ENCODE data around the gene LRP5. TPM values are rescaled to one million over a fixed set of nuclear protein-coding genes. Genes with fewer than 3 reads are reported as not detected.
A peak's percentile ranks its signal among the peaks of the same experiment; 100 is the strongest.
"Not testable (repeated sequence)": the region's sequence is repeated elsewhere in the genome, so short reads cannot be mapped to it uniquely, and the experiment has no call there.

LRP5 gene
- total RNA-seq, 2 donors from 2014 or later: 0.73 to 3.0 TPM

DNA sequence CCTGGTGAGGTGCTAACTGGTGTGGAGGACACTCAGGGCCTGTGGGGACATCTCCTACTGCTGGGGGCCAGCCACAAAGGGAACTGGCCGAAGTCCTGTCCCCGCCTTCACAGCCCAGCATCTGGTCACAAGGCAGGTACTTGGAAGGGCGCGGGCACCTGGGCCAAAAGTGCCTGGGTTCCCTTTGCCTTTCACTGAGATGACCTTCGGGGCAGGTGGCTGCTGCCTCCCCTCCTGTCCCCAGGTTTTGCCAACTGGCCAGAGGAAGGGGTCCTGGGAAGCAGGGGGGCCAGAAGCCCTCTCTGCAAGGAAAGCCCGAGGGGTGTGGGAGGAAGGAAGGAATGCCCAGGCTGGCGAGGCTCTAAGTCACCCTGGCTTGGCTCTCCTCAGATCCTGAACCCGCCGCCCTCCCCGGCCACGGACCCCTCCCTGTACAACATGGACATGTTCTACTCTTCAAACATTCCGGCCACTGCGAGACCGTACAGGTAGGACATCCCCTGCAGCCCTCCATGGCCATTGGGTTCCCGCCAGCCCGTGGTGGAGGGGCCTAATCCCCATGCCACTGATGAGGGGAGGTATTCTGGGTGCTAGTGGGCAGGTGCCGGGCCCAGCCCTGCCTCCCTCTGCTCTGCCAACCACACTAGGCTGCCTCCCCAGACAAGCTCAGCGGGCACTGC, 133.8 kb downstream of the LRP5 start:
- ATAC-seq (no peak), DNase-seq (no peak)
- Mint-ChIP-seq H3K27ac (no peak overlapping the region), H3K4me1 (peaks cover 2% of the 10 kb centered on the region), H3K36me3 (ENCODE audit: low read depth) (no peaks in the 10 kb centered on the region), H3K27me3 (no peaks in the 10 kb centered on the region), H3K4me3 (no peak overlapping the region)
- H3K9me3 ChIP-seq (ENCODE audit: control insufficient read depth, low read length, poor library complexity, severe bottlenecking): no peaks in the 10 kb centered on the region

DNA sequence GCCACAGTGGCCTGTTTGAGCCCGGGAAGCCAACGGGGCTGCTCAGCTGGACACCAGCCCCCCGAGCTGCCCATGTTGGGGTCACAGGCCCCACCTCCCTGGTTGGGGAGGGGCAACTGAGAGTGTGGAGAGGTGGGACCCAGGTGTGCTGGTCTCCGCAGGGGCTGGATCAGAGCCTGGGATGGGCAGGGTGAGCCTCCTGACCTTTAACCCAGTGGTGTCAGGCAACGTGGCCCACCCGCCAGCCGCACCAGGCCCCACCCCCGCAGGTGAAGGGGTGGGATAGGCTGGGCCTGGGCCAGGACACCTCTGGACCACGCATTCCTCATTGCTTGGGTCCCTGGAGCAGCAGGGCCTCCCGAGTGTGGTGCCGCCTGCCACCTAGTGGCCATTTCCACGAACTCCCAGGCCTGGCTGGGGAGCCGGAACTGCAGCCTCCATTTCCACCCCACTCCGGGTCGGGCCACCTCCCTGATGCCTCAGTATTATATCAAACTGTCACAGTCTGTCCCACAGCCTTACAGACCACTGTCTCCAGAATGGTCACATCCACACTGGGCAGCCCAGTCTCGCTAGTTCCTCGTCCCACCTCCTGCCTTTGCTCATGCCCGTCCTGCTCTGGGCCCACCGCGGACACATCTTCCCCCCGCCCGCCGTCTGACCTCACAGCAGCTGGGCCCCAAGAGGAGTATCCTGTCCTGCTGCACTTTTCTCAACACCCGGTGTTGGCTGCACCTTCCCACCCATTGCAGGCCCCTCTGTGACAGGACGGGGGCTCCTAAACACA, 134.8 kb downstream of the LRP5 start:
- Mint-ChIP-seq H3K4me3 (peak overlapping the region; percentile 39), H3K4me1 (peaks cover 2% of the 10 kb centered on the region), H3K27me3 (no peaks in the 10 kb centered on the region), H3K36me3 (ENCODE audit: low read depth) (no peaks in the 10 kb centered on the region), H3K27ac (no peak overlapping the region)
- DNase-seq (peak; percentile 58 to 74 (median 63)), ATAC-seq (peak; percentile 99)
- no peaks in the 10 kb centered on the region for H3K9me3 ChIP-seq (ENCODE audit: control insufficient read depth, low read length, poor library complexity, severe bottlenecking)

DNA sequence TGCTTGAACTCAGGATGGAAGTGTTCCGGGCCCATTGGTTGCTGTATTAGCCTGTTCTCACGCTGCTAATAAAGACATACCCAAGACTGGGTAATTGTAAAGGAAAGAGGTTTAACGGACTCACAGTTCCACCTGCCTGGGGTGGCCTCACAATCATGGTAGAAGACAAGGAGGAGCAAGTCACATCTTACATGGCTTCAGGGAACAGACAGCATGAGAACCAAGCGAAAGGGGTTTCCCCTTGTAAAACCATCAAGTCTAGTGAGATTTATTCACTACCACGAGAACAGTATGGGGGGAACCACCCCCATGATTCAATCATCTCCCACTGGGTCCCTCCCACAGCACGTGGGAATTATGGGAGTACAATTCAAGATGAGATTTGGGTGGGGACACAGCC, 135.5 kb downstream of the LRP5 start:
- not testable (repeated sequence) for DNase-seq; H3K27ac Mint-ChIP-seq; H3K36me3 Mint-ChIP-seq (ENCODE audit: low read depth); H3K27me3 Mint-ChIP-seq; ATAC-seq; H3K4me1 Mint-ChIP-seq; H3K9me3 ChIP-seq (ENCODE audit: control insufficient read depth, low read length, poor library complexity, severe bottlenecking); H3K4me3 Mint-ChIP-seq

DNA sequence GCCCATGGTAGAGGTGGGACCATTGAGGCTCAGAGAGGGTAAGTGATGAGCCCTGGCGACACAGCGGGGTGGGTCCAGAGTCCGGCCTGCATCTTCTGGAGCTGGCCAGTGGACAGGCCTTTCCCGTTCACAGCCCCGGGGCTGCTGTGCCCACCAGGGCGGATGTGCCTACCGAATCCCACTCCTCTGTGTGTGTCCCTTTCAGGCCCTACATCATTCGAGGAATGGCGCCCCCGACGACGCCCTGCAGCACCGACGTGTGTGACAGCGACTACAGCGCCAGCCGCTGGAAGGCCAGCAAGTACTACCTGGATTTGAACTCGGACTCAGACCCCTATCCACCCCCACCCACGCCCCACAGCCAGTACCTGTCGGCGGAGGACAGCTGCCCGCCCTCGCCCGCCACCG, 136.2 kb downstream of the LRP5 start:
- H3K36me3 Mint-ChIP-seq (ENCODE audit: low read depth): no peaks in the 10 kb centered on the region
- DNase-seq (no peak), ATAC-seq (no peak)
- no peaks in the 10 kb centered on the region for H3K27me3 Mint-ChIP-seq
- peaks cover 2% of the 10 kb centered on the region for H3K4me1 Mint-ChIP-seq
- H3K4me3 Mint-ChIP-seq: no peak overlapping the region
- H3K27ac Mint-ChIP-seq: no peak overlapping the region
- H3K9me3 ChIP-seq (ENCODE audit: control insufficient read depth, low read length, poor library complexity, severe bottlenecking): no peaks in the 10 kb centered on the region

DNA sequence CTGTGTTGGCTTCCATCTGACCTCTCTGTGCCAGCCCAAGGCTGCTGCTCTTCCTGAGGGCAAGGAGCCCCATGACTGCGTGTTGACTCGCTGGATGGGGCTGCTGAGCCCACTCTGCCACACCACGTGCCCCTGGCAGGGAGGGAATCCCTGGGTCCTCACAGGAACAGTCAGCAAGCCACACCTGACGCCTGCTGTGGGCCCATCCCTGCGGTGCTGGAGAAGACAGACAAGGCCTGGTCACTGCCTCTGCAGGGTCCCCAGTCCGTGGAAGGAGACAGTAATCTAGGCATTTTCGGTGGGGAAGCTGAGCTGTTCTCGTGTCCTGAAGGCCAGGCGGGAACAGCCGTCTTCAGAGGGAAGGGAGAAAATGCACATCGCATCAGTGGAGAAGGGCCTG, 137.6 kb downstream of the LRP5 start:
- Mint-ChIP-seq H3K27ac (peak overlapping the region; percentile 51), H3K4me1 (peaks cover 2% of the 10 kb centered on the region), H3K4me3 (no peak overlapping the region), H3K27me3 (no peaks in the 10 kb centered on the region), H3K36me3 (ENCODE audit: low read depth) (no peaks in the 10 kb centered on the region)
- ATAC-seq (no peak), DNase-seq (no peak)
- H3K9me3 ChIP-seq (ENCODE audit: control insufficient read depth, low read length, poor library complexity, severe bottlenecking): no peaks in the 10 kb centered on the region

DNA sequence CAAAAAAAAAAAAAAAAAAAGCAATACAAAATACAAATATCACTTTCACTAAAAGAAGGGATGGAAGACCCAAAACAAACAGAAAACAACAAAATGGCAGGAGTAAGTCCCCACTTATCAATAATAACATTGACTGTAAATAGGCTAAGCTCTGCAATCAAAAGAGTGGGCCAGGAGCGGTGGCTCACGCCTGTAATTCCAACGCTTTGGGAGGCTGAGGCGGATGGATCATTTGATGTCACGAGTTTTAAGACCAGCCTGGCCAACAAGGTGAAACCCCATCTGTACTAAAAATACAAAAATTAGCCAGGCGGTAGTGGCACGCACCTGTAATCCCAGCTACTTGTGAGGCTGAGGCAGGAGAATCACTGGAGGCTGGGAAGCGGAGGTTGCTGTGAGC, 138.3 kb downstream of the LRP5 start:
- no peaks in the 10 kb centered on the region for H3K9me3 ChIP-seq (ENCODE audit: control insufficient read depth, low read length, poor library complexity, severe bottlenecking)
- DNase-seq (no peak), ATAC-seq (no peak)
- Mint-ChIP-seq H3K36me3 (ENCODE audit: low read depth) (no peaks in the 10 kb centered on the region), H3K27me3 (no peaks in the 10 kb centered on the region), H3K4me3 (no peak overlapping the region), H3K4me1 (peaks cover 2% of the 10 kb centered on the region), H3K27ac (peak overlapping the region; percentile 51)

DNA sequence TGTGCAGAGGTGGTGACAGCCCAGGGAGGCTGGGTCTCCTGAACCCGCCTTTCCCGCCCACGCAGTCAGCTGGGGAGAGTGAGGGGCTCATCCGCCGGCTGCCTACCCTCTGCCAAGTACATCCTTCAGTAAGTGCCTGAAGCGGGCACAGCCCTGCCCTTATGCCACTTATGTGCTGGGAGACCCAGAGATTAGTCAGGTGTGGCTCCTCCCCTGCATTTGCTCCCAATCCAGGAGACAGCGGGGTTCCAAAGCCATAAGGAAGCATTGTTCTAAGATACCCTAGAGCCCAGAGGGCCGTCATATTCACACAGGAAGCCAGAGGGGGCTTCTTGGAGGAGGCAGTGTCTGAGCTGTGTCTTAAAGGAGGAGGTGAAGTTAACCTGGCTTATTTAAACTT, 142.4 kb downstream of the LRP5 start:
- ATAC-seq (no peak), DNase-seq (no peak)
- Mint-ChIP-seq H3K36me3 (ENCODE audit: low read depth) (no peaks in the 10 kb centered on the region), H3K4me3 (no peak overlapping the region), H3K27me3 (no peaks in the 10 kb centered on the region), H3K4me1 (peaks cover 1% of the 10 kb centered on the region), H3K27ac (no peak overlapping the region)
- H3K9me3 ChIP-seq (ENCODE audit: control insufficient read depth, low read length, poor library complexity, severe bottlenecking): no peaks in the 10 kb centered on the region

DNA sequence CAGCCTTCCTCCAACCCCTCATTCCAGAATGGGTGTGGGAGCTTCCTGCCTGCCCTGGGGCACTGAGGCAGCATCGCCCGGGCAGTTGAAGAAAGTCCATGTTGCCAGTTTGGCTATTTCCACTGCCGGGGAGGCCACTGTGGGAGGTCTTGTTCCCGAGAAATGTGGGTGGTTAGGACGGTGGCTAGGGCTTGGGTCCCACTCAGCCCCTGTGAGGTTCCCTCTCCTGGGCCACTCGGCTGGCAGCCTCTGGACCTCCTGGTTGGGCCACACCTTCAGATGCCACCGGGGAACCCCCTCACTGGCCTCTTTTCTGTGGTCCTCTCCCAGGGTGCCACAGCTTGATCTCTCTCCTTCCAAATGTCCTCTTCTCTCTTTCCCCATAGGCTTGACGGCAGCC, 143.1 kb downstream of the LRP5 start:
- ATAC-seq: no peak
- H3K9me3 ChIP-seq (ENCODE audit: control insufficient read depth, low read length, poor library complexity, severe bottlenecking): no peaks in the 10 kb centered on the region
- no peaks in the 10 kb centered on the region for H3K27me3 Mint-ChIP-seq
- no peak for DNase-seq
- no peak overlapping the region for H3K4me3 Mint-ChIP-seq
- no peak overlapping the region for H3K27ac Mint-ChIP-seq
- H3K4me1 Mint-ChIP-seq: peaks cover 7% of the 10 kb centered on the region
- no peaks in the 10 kb centered on the region for H3K36me3 Mint-ChIP-seq (ENCODE audit: low read depth)

DNA sequence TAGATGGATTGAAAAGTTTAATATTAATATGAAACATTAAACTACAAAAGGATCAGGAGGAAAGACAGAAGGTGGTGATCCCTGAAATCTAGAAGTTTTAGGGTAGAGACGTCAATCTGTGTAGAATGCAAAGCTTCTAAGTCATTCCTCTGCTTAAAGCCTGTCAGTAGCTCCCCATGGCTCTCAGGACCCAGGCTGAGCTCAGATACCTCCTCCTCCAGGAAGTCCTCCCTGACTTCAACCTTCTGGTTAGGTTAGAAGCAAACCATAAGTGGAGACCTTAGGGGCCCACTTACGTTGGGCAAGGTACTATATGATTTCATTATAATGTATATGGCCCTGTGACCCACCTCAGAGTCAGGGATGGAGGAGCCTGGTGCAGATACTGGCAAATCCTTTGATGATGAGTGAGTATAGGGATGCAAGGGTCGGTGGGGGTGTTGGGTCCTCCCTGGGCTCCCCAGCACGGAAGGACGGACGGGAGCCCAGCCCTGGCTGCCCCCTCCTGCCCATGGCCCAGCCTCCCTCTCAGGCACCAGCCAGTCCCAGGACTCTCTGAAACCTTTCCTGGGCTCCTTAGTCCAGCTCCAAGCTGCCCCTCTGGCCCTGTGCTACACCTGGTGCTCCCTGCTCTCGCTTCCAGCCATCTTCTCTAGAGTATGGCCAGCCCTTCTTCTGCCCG, 145.0 kb downstream of the LRP5 start:
- no peaks in the 10 kb centered on the region for H3K9me3 ChIP-seq (ENCODE audit: control insufficient read depth, low read length, poor library complexity, severe bottlenecking)
- H3K27me3 Mint-ChIP-seq: no peaks in the 10 kb centered on the region
- H3K36me3 Mint-ChIP-seq (ENCODE audit: low read depth): no peaks in the 10 kb centered on the region
- ATAC-seq (no peak), DNase-seq (no peak)
- H3K27ac Mint-ChIP-seq: no peak overlapping the region
- no peak overlapping the region for H3K4me3 Mint-ChIP-seq
- H3K4me1 Mint-ChIP-seq: peaks cover 9% of the 10 kb centered on the region

DNA sequence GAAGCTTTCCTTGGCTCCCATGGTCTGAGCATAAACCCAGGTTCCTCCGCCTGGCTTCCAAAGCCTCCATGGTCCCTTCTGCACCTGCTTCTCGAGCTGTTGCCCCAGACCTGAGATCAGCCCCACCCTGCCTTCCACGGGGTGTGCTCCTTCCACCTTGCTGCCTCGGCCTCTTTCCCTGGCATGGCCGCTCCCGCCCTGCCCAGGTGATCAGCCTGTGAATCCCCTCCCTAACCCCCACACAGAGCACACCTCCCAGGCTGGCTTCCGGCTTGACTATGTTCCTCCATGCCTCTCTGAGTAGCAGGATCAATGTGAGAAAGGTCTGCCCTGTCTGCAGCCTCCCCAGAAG, 145.5 kb downstream of the LRP5 start:
- H3K4me3 Mint-ChIP-seq: peak overlapping the region; percentile 19

DNA sequence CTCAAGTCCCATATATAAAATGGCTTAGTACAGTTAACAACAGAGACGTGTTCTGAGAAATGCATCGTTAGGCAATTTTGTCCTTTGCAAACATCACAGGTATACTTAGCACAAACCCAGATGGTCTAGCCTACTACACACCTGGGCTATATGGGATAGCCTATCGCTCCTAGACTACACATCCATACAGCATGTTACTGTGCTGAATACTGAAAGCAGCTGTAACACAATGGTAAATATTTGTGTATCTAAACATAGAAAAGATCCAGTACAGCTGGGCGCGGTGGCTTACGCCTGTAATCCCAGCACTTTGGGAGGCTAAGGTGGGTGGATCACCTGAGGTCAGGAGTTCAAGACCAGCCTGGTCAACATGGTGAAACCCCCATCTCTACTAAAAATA, 145.9 kb downstream of the LRP5 start:
- Mint-ChIP-seq H3K4me3 (peak overlapping the region; percentile 19), H3K4me1 (peaks cover 18% of the 10 kb centered on the region), H3K27ac (peak overlapping the region; percentile 49)
- not testable (repeated sequence) for H3K9me3 ChIP-seq (ENCODE audit: control insufficient read depth, low read length, poor library complexity, severe bottlenecking); H3K36me3 Mint-ChIP-seq (ENCODE audit: low read depth); ATAC-seq; H3K27me3 Mint-ChIP-seq; DNase-seq

More for the DNA sequence above, 145.5 kb downstream of the LRP5 start:
- ATAC-seq: no peak
- Mint-ChIP-seq H3K36me3 (ENCODE audit: low read depth) (peaks cover 2% of the 10 kb centered on the region), H3K27ac (peak overlapping the region; percentile 49), H3K27me3 (no peaks in the 10 kb centered on the region), H3K4me1 (peaks cover 14% of the 10 kb centered on the region)
- no peaks in the 10 kb centered on the region for H3K9me3 ChIP-seq (ENCODE audit: control insufficient read depth, low read length, poor library complexity, severe bottlenecking)
- DNase-seq: no peak

DNA sequence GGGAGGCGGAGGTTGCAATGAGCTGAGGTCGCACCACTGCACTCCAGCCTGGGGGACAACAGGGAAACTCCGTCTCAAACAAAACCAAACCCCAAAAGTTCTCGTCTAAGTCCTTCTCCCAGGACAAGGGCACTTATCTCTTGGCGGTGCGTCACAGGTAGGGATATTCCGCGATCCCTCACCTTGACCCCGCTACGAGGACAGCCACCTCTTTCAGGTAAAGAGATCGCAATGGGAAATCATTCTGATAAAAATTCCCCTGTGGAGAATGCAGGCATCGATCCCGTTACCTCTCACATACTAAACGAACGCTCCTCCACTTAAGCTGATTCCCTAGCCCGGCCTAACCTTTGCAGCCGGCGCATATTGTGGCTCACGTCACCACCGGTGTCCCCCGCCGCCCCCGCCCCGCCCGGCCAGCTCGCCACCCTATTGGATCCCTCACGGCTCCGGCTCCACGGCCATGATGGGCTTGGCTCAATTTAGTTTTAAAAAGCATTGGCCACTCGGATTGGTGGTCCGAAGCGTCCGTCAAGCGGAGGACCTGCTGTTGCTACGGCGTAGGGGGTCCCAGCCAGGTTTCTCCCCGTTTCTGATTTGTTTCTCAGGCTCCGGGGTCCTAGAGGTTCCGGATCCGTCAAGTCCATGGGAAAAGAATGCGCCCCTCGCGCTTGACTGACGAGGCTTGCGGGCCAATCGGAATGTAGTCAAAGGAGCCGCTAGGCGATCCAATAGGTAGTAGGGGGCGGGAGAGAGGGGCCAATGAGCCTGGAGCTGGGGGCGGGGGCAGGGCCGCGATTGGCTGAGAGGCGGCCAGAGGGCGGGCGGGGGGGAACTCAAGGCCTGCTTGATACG, 147.7 kb downstream of the LRP5 start:
- no peaks in the 10 kb centered on the region for H3K27me3 Mint-ChIP-seq
- DNase-seq (peak; percentile 91 to 93 (median 91)), ATAC-seq (peak; percentile 92)
- H3K4me3 Mint-ChIP-seq: peak overlapping the region; percentile 94
- no peaks in the 10 kb centered on the region for H3K9me3 ChIP-seq (ENCODE audit: control insufficient read depth, low read length, poor library complexity, severe bottlenecking)
- H3K27ac Mint-ChIP-seq: peak overlapping the region; percentile 96
- peaks cover 26% of the 10 kb centered on the region for H3K4me1 Mint-ChIP-seq
- H3K36me3 Mint-ChIP-seq (ENCODE audit: low read depth): peaks cover 2% of the 10 kb centered on the region
